Vagina (tissue), 2 donors: ENCODE measurements around the gene FSTL4.

Experiments used
- CTCF ChIP-seq, 3 experiments: fragments of 450-650 bp in 2 of 3; fragments of 200-600 bp in 1 of 3; sonication (generic) in 1 of 3; IDR thresholded peaks; one replicate each; pipeline ENCODE4 v1.5.1; 2017 to 2019; ENCODE audit warnings: antibody characterized with exemption in 3 of 3, mild to moderate bottlenecking in 2 of 3, moderate library complexity in 2 of 3
- POLR2A ChIP-seq, 2 donors: fragments of 450-650 bp; IDR thresholded peaks; one replicate each; pipeline ENCODE4 v1.6.1; 2017; ENCODE audit warnings: antibody characterized with exemption in 2 of 2, mild to moderate bottlenecking in 2 of 2, moderate library complexity in 2 of 2

- no peak for TF ChIP-seq CTCF (IDR thresholded peaks at IDR 0.05)
- TF ChIP-seq POLR2A (IDR thresholded peaks at IDR 0.05): no peak
These were observed 277.3 kb downstream of the FSTL4 start for GRCh38 chr5:133334796-133335639.
